Nephron (organoid): ENCODE measurements around the gene TOGARAM2.

Source experiments
- H3K27ac Mint-ChIP-seq, 3 experiments: 2 replicates each; pipeline ENCODE4 v1.8.0; 2020; ENCODE audit warnings: mixed read lengths in 3 of 3, mild to moderate bottlenecking in 2 of 3, moderate library complexity in 1 of 3
- H3K27me3 Mint-ChIP-seq: 2 replicates; pipeline ENCODE4 v1.8.0; 2021; ENCODE audit warnings: low read depth, mild to moderate bottlenecking, moderate library complexity, mixed read lengths
- H3K36me3 Mint-ChIP-seq: 2 replicates; pipeline ENCODE4 v1.8.0; 2020; ENCODE audit warnings: low read depth, mixed read lengths
- H3K4me1 Mint-ChIP-seq: 2 replicates; pipeline ENCODE4 v1.8.0; 2020; ENCODE audit warnings: mixed read lengths
- H3K4me3 Mint-ChIP-seq, 3 experiments: 2 replicates each; pipeline ENCODE4 v1.8.0; 2020; ENCODE audit warnings: mild to moderate bottlenecking in 3 of 3, mixed read lengths in 3 of 3, moderate library complexity in 2 of 3
- H3K9me3 Mint-ChIP-seq: 2 replicates; pipeline ENCODE4 v1.8.0; 2020; ENCODE audit warnings: mixed read lengths
- TF ChIP-seq, protein P1 (sequence below), 3 experiments: fragments of 200-600 bp; sonication (generic); IDR thresholded peaks; one replicate each; pipeline ENCODE4 v1.5.0; 2021; ENCODE audit warnings: antibody characterized with exemption in 3 of 3; ENCODE audit not compliant: unreplicated experiment in 3 of 3

Gene TOGARAM2

DNA sequence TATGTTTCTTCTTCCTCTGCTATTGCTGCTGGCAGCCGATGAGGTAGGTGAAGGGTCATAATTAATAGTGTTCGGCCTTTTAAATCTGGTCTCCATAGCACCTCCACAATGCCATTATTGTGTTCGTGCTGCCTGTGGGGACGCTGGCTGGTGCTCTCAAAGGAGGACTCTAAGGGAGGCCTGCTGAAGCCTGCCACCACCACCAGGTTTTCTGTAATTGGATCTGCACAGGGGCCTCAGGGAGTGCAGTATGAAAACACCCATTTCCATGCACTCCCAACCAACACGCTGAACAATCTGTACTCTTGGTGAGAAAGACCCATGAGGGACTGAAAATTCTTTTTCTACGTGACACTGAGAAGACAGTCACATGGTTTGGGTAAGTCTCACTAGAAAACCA is 116.5 kb downstream of the TOGARAM2 start:
- no peaks in the 10 kb centered on the region for H3K36me3 Mint-ChIP-seq
- TF ChIP-seq, protein P1, sequence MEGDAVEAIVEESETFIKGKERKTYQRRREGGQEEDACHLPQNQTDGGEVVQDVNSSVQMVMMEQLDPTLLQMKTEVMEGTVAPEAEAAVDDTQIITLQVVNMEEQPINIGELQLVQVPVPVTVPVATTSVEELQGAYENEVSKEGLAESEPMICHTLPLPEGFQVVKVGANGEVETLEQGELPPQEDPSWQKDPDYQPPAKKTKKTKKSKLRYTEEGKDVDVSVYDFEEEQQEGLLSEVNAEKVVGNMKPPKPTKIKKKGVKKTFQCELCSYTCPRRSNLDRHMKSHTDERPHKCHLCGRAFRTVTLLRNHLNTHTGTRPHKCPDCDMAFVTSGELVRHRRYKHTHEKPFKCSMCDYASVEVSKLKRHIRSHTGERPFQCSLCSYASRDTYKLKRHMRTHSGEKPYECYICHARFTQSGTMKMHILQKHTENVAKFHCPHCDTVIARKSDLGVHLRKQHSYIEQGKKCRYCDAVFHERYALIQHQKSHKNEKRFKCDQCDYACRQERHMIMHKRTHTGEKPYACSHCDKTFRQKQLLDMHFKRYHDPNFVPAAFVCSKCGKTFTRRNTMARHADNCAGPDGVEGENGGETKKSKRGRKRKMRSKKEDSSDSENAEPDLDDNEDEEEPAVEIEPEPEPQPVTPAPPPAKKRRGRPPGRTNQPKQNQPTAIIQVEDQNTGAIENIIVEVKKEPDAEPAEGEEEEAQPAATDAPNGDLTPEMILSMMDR (IDR thresholded peaks at IDR 0.05; ENCODE audit: unreplicated experiment in 3 of 3), result no peak

GRCh38 chr2:29100564-29100963 is 119.5 kb downstream of the TOGARAM2 start:
- no peak overlapping the region for H3K4me3 Mint-ChIP-seq
- H3K27me3 Mint-ChIP-seq, result peaks cover 12% of the 10 kb centered on the region
- no peaks in the 10 kb centered on the region for H3K36me3 Mint-ChIP-seq
- TF ChIP-seq, protein P1 (IDR thresholded peaks at IDR 0.05; ENCODE audit: unreplicated experiment in 3 of 3), result no peak
- H3K27ac Mint-ChIP-seq, result no peak overlapping the region
- peaks cover 3% of the 10 kb centered on the region for H3K9me3 Mint-ChIP-seq
- no peaks in the 10 kb centered on the region for H3K4me1 Mint-ChIP-seq

More for the DNA sequence above, 116.5 kb downstream of the TOGARAM2 start:
- Mint-ChIP-seq H3K4me3 (no peak overlapping the region), H3K27ac (no peak overlapping the region), H3K4me1 (no peaks in the 10 kb centered on the region), H3K27me3 (peaks cover 10% of the 10 kb centered on the region), H3K9me3 (peaks cover 4% of the 10 kb centered on the region)
